Thoracic aorta (tissue), 2 donors: ENCODE data around the gene KCTD1. TPM values are rescaled to one million over a fixed set of nuclear protein-coding genes. Genes with fewer than 3 reads are reported as not detected.

Experiments used
- ATAC-seq: fragments of 150-250 bp; one replicate; pipeline ENCODE4 v1.8.0; 2017; ENCODE audit warnings: low read depth; ENCODE audit not compliant: insufficient number of reproducible peaks, low FRiP score
- DNase-seq: peaks from one replicate; pipeline ENCODE4 v3.0.0-alpha.2; 2020; ENCODE audit warnings: low spot score
- H3K27ac ChIP-seq, 2 donors: fragments of 200-600 bp; sonication (generic); 1 replicate in 1 of 2; 2 replicates in 1 of 2; pipeline ENCODE4 v1.5.1; 2016; ENCODE audit warnings: mild to moderate bottlenecking in 2 of 2, moderate library complexity in 2 of 2
- H3K27me3 ChIP-seq: fragments of 200-600 bp; sonication (generic); replicated peaks from 2 replicates; pipeline ENCODE4 v1.6.0; 2016; ENCODE audit warnings: mild to moderate bottlenecking; ENCODE audit not compliant: insufficient read depth
- H3K36me3 ChIP-seq: fragments of 200-600 bp; sonication (generic); one replicate; pipeline ENCODE4 v1.5.1; 2016
- H3K4me1 ChIP-seq, 2 donors: fragments of 200-600 bp; sonication (generic); 1 replicate in 1 of 2; 2 replicates in 1 of 2; pipeline versions ENCODE4 v1.5.1 to v1.6.0; 2016; ENCODE audit warnings: low read depth in 2 of 2, mild to moderate bottlenecking in 1 of 2; ENCODE audit not compliant: control insufficient read depth in 1 of 2
- H3K4me3 ChIP-seq: fragments of 200-600 bp; sonication (generic); 2 replicates; pipeline ENCODE4 v1.5.1; 2016; ENCODE audit warnings: mild to moderate bottlenecking
- H3K9me3 ChIP-seq: fragments of 200-600 bp; sonication (generic); 2 replicates; pipeline ENCODE4 v1.5.1; 2016
- total RNA-seq, 2 donors: library from RNA; depleted of rRNA; stranded (reverse); fragments of >200 nt; gene quantifications; one replicate each; pipeline versions ENCODE4 v1.1.0 to v1.2.3, GENCODE V29; 2016
- TF ChIP-seq, protein P1 (sequence below): fragments of 200-600 bp; sonication (generic); IDR thresholded peaks from one replicate; pipeline ENCODE4 v1.5.1; 2019; ENCODE audit warnings: antibody characterized with exemption

Gene KCTD1
- total RNA-seq, 2 donors from 2014 or later: 13.4 to 14.7 TPM

DNA sequence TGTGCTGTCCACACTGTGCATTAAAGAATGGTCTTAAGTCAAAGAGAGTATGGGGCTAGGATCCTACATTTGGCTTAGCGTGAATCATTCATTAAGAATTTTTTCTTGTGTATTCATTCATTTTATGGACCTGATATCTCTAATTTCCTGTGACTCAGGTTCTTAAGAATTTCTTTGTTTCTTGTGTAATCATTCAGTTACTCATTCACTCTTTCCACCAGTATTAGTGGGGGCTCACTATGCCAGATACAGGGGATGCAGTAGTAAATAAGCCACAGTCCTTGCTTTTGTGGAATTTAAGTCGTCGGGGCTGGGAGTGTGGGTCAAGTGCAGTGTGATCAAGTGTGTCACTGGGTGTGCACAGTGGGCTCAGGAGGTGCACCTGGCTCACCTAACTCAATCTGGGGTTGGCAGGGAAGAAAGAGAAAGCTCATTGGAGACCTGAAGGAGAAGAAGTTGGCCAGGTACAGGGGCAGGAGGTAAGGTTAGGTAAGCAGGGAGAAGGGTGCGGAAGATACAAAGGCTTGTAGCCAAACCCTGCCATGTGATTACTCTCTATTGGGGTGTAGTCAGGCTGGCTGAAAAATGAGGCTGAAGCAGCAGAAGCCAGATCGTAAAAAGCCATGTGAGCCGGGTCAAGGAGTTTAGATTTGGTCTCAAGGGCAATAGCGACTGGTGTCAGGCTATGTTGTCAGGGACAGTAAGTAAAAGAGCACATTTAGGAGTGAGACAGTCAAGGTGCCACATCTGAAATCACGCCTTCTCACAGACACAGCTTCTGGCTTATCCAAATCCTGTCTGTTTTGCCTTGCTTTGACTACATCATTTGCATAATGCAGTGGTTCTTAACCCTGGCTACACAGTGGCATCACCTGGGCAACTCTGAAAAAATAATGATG lies 67.2 kb downstream of the KCTD1 start:
- ATAC-seq: no peak
- Histone ChIP-seq H3K9me3 (no peaks in the 10 kb centered on the region), H3K36me3 (no peaks in the 10 kb centered on the region), H3K4me1 (no peaks in the 10 kb centered on the region), H3K27me3 (no peaks in the 10 kb centered on the region), H3K4me3 (no peak overlapping the region), H3K27ac (no peak overlapping the region)
- TF ChIP-seq, protein P1, sequence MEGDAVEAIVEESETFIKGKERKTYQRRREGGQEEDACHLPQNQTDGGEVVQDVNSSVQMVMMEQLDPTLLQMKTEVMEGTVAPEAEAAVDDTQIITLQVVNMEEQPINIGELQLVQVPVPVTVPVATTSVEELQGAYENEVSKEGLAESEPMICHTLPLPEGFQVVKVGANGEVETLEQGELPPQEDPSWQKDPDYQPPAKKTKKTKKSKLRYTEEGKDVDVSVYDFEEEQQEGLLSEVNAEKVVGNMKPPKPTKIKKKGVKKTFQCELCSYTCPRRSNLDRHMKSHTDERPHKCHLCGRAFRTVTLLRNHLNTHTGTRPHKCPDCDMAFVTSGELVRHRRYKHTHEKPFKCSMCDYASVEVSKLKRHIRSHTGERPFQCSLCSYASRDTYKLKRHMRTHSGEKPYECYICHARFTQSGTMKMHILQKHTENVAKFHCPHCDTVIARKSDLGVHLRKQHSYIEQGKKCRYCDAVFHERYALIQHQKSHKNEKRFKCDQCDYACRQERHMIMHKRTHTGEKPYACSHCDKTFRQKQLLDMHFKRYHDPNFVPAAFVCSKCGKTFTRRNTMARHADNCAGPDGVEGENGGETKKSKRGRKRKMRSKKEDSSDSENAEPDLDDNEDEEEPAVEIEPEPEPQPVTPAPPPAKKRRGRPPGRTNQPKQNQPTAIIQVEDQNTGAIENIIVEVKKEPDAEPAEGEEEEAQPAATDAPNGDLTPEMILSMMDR: no peak
- no peak for DNase-seq

DNA sequence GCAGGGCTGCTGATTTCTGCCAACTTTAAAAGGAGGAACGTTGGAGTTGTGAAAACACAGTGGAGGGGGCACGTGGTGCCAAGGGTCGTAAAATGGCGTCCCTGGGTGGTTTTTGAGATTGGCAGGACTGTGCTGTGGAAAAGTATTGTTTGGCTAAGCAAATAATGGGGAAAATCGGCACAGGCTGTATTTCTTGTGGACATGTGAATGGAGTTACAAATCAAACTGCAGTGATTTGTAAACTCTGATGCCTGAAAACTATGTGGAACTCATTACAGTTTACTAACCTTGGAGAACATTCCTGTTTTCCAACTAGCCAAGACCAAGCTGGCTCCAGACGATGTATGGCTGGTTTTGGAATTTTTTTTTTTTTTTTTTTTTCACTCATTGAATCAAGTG lies 68.7 kb downstream of the KCTD1 start:
- Histone ChIP-seq H3K4me3 (peak overlapping the region; percentile 47), H3K9me3 (no peaks in the 10 kb centered on the region), H3K4me1 (no peaks in the 10 kb centered on the region), H3K27me3 (no peaks in the 10 kb centered on the region), H3K27ac (peak overlapping the region in 1 of 2 donors; percentile 13), H3K36me3 (no peaks in the 10 kb centered on the region)
- TF ChIP-seq, protein P1: no peak
- DNase-seq: no peak
- ATAC-seq: no peak

DNA sequence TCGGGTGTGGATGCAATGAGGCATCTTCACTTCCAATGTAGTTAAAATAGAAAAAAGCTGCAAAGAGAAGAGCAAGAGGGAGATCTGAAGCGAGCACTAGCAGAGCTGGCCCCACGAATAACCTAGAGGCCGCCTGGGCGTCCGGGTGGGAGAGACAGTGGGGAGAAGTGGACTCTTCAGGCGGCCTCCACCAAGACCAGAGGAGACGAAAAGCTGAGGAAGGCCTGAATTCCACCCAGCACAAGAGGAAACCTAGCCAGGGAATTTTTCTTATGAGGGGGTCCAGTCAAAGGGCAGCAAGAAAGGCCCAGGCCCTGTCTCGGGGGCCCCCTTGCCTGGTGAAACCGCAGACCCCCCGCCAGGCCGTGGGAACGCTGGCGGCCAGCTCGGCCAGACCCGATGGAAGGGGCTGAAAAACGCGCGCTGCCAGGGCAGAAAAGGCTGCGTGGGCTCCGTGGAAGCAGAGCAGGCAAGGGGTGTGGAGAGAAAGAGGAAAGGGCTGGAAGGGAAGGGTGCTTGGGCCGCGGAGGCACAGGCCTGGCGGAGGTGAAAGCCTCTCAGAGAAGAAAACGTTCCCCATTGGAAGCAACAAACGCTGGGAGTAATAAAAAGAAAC lies 69.2 kb downstream of the KCTD1 start:
- Histone ChIP-seq H3K4me1 (no peaks in the 10 kb centered on the region), H3K9me3 (no peaks in the 10 kb centered on the region), H3K27ac (peak overlapping the region in 1 of 2 donors; percentile 13), H3K36me3 (no peaks in the 10 kb centered on the region), H3K27me3 (no peaks in the 10 kb centered on the region), H3K4me3 (peak overlapping the region; percentile 47)
- DNase-seq (no peak), ATAC-seq (no peak)
- TF ChIP-seq, protein P1: no peak

DNA sequence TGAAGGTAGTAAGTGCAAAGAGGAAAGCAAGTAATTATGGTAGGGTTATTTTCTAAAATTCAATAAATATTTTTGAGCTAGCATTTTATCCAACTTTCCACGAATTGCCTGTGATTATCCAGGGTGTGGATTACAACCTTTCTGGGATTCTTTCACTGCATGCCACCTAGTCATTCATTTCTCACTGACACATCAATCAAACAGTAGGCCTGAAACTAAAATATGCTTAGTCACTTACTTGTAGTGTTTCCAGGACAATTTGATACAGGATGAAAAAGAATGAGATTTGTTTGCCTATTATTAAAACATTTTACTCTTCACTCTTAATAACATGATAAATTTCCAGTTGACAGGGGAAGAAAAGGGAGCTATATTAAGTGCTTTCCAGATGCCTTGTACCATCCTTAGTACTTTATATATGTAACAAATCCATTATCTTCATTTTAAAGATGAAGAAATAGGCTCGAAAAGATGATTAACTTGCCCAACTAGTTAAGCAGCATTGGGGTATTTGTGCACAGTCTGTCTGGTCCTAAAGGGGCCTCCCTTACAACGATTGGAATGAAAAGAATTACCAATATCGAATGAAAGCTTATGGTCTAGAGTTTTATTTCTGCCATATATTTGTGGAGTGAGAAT lies 70.4 kb downstream of the KCTD1 start:
- DNase-seq (no peak), ATAC-seq (no peak)
- TF ChIP-seq, protein P1: no peak
- Histone ChIP-seq H3K27me3 (no peaks in the 10 kb centered on the region), H3K36me3 (no peaks in the 10 kb centered on the region), H3K27ac (no peak overlapping the region), H3K9me3 (no peaks in the 10 kb centered on the region), H3K4me1 (no peaks in the 10 kb centered on the region), H3K4me3 (no peak overlapping the region)

DNA sequence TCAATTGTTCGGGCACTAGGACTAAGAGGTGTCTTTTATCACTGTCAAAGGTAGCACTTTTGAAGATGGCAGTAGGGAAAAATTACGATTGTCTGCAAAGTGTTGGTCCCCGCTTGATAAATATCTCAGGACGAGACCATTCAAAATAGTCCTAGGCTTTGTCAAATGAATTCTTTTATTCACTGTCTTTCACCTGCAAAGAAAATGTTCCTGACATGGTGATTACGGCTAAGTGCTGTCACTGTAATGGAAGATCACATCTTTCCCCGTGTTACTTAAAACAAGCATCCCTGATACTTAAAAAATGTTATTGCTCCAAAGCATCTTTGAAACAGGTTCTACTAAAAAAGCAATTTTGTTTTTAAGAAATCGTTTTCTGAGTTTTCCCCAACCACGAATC lies 71.7 kb downstream of the KCTD1 start:
- Histone ChIP-seq H3K4me3 (no peak overlapping the region), H3K9me3 (no peaks in the 10 kb centered on the region), H3K4me1 (no peaks in the 10 kb centered on the region), H3K36me3 (no peaks in the 10 kb centered on the region), H3K27me3 (no peaks in the 10 kb centered on the region), H3K27ac (no peak overlapping the region)
- ATAC-seq (no peak), DNase-seq (no peak)
- TF ChIP-seq, protein P1: no peak
